MCF 10A (cell line): ENCODE measurements around the gene SLC27A5. TPM values are rescaled to one million over a fixed set of nuclear protein-coding genes. Genes with fewer than 3 reads are reported as not detected.

Source experiments
- BruUV-seq: library from RNA; stranded (reverse); fragments of 400-500 nt; replicated peaks from 2 replicates; lab custom pipeline; 2021; lab: Mats Ljungman, UMichigan
- CTCF ChIA-PET: fragments of 300-600 bp; sonication (Branson Sonifier 250); formaldehyde crosslinking; extraction: SDS; loops from one replicate; lab custom pipeline; 2021; ENCODE audit warnings: antibody characterized with exemption, inconsistent platforms; lab: Yijun Ruan, JAX
- POLR2A ChIA-PET: fragments of 300-600, 350-650 bp; sonication (Branson Sonifier 250); formaldehyde crosslinking; extraction: SDS; loops from one replicate; lab custom pipeline; 2020; ENCODE audit warnings: antibody characterized with exemption, inconsistent platforms; lab: Yijun Ruan, JAX
- DNase-seq: peaks from one replicate; pipeline ENCODE4 v3.0.0-alpha.2; 2018; ENCODE audit not compliant: unreplicated experiment
- H3K27ac Mint-ChIP-seq: one replicate; pipeline ENCODE4 v1.8.0; 2022; ENCODE audit warnings: mild to moderate bottlenecking, low read depth, mixed read lengths; ENCODE audit not compliant: unreplicated experiment
- H3K27me3 Mint-ChIP-seq: one replicate; pipeline ENCODE4 v1.8.0; 2022; ENCODE audit warnings: mixed read lengths; ENCODE audit not compliant: insufficient read depth, unreplicated experiment
- H3K36me3 Mint-ChIP-seq: one replicate; pipeline ENCODE4 v1.8.0; 2022; ENCODE audit warnings: mild to moderate bottlenecking, moderate library complexity, mixed read lengths; ENCODE audit not compliant: insufficient read depth, unreplicated experiment
- H3K4me1 Mint-ChIP-seq: one replicate; pipeline ENCODE4 v1.8.0; 2022; ENCODE audit warnings: mixed read lengths; ENCODE audit not compliant: insufficient read depth, unreplicated experiment
- H3K4me3 Mint-ChIP-seq: one replicate; pipeline ENCODE4 v1.8.0; 2022; ENCODE audit warnings: mild to moderate bottlenecking, moderate library complexity, mixed read lengths; ENCODE audit not compliant: unreplicated experiment
- H3K9me3 Mint-ChIP-seq: one replicate; pipeline ENCODE4 v1.8.0; 2022; ENCODE audit warnings: mixed read lengths; ENCODE audit not compliant: unreplicated experiment
- intact Hi-C: fragments of 100-400 bp; cut with micrococcal nuclease; formaldehyde crosslinking; loops from 2 replicates; pipeline ENCODE4 v1.14.1; 2022
- total RNA-seq: library from RNA; stranded (reverse); gene quantifications from 2 replicates; pipeline ENCODE4 v1.2.3, GENCODE V29; 2022
- TF ChIP-seq, protein P1 (sequence below): fragments of 200-600 bp; IDR thresholded peaks from one replicate; pipeline ENCODE4 v1.8.0; 2022; ENCODE audit warnings: antibody characterized with exemption, mild to moderate bottlenecking; ENCODE audit not compliant: unreplicated experiment

SLC27A5 gene
- total RNA-seq, 1 experiment from 2014 or later: 22.5 TPM

DNA sequence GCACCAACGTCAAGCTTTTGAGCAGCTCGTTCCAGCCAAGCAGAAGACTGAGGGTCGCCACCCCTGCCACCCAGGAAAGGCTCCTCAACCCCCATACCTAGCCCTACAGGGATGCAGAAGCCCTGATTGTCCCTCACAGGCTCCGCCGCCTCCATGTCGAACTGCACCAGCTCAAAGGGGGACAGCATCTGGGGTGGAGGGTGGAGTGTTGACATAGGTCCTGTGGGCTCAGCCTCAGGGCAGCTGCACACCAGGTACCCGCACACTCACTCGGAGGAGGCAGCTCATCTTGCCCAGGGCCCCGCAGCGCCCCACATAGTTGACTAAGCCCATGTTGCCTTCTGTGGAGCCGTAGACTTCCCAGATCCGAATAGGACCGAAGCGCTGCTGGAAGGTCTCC, 11.6 kb downstream of the SLC27A5 start:
- CTCF ChIA-PET: interaction anchor here (0.6 to 3.0 kb wide), 5 partner anchors 11 to 20 kb away, joined by 3 to 21 read pairs (median 3); partner anchors contain the start of gene ZBTB45
- no peaks in the 10 kb centered on the region for H3K27me3 Mint-ChIP-seq
- POLR2A ChIA-PET: interaction anchor here (0.6 to 2.5 kb wide), 5 partner anchors 14 to 54 kb away, joined by 3 to 27 read pairs (median 7); partner anchors contain the start of genes CHMP2A, TRIM28 and ZBTB45
- H3K27ac Mint-ChIP-seq: peak overlapping the region; percentile 86
- H3K4me3 Mint-ChIP-seq: peak overlapping the region; percentile 83
- peaks cover 12% of the 10 kb centered on the region for H3K36me3 Mint-ChIP-seq
- H3K9me3 Mint-ChIP-seq: peaks cover 22% of the 10 kb centered on the region
- TF ChIP-seq, protein P1, sequence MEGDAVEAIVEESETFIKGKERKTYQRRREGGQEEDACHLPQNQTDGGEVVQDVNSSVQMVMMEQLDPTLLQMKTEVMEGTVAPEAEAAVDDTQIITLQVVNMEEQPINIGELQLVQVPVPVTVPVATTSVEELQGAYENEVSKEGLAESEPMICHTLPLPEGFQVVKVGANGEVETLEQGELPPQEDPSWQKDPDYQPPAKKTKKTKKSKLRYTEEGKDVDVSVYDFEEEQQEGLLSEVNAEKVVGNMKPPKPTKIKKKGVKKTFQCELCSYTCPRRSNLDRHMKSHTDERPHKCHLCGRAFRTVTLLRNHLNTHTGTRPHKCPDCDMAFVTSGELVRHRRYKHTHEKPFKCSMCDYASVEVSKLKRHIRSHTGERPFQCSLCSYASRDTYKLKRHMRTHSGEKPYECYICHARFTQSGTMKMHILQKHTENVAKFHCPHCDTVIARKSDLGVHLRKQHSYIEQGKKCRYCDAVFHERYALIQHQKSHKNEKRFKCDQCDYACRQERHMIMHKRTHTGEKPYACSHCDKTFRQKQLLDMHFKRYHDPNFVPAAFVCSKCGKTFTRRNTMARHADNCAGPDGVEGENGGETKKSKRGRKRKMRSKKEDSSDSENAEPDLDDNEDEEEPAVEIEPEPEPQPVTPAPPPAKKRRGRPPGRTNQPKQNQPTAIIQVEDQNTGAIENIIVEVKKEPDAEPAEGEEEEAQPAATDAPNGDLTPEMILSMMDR: no peak
- DNase-seq: no peak
- intact Hi-C loops: no loop called here
- no TSS peak for BruUV-seq
- peaks cover 17% of the 10 kb centered on the region for H3K4me1 Mint-ChIP-seq

- H3K4me1 Mint-ChIP-seq: peaks cover 17% of the 10 kb centered on the region
- H3K4me3 Mint-ChIP-seq: peak overlapping the region; percentile 83
- H3K27me3 Mint-ChIP-seq: no peaks in the 10 kb centered on the region
- TF ChIP-seq, protein P1: peak; percentile 11
- H3K9me3 Mint-ChIP-seq: peaks cover 22% of the 10 kb centered on the region
- no TSS peak for BruUV-seq
- peak overlapping the region; percentile 86 for H3K27ac Mint-ChIP-seq
- peaks cover 15% of the 10 kb centered on the region for H3K36me3 Mint-ChIP-seq
- CTCF ChIA-PET: interaction anchor here (0.8 to 3.0 kb wide), 4 partner anchors 14 to 21 kb away, joined by 3 to 21 read pairs (median 4); partner anchors contain the start of gene ZBTB45
- intact Hi-C loops: no loop called here
- POLR2A ChIA-PET: interaction anchor here (0.6 to 2.5 kb wide), 11 partner anchors 15 to 181 kb away, joined by 3 to 27 read pairs (median 6); partner anchors contain the start of genes CHMP2A, TRIM28, ZBTB45 and ZNF837
- peak; percentile 100 for DNase-seq
Observed at GRCh38 chr19:58499021-58499927, 12.5 kb downstream of the SLC27A5 start.

GRCh38 chr19:58498316-58499020, 13.3 kb downstream of the SLC27A5 start:
- peak overlapping the region; percentile 83 for H3K4me3 Mint-ChIP-seq
- H3K27ac Mint-ChIP-seq: peak overlapping the region; percentile 86
- DNase-seq: no peak
- TF ChIP-seq, protein P1: no peak
- H3K36me3 Mint-ChIP-seq: peaks cover 15% of the 10 kb centered on the region
- ChIA-PET POLR2A (interaction anchor here (0.6 to 2.5 kb wide), 9 partner anchors 14 to 180 kb away, joined by 3 to 27 read pairs (median 6); partner anchors contain the start of genes CHMP2A, TRIM28, ZBTB45 and ZSCAN22), CTCF (no interaction called here)
- no peaks in the 10 kb centered on the region for H3K27me3 Mint-ChIP-seq
- intact Hi-C loops: no loop called here
- peaks cover 17% of the 10 kb centered on the region for H3K4me1 Mint-ChIP-seq
- BruUV-seq: TSS peak; percentile 71
- peaks cover 22% of the 10 kb centered on the region for H3K9me3 Mint-ChIP-seq
